GM23338 (cell line): Measurements from ENCODE around the gene CCNF. TPM values are rescaled to one million over a fixed set of nuclear protein-coding genes. Genes with fewer than 3 reads are reported as not detected.

Experiments used
- ATAC-seq: fragments of 200-7000 bp; cut with Tn5 transposase; 3 replicates; pipeline ENCODE4 v1.9.1; 2020
- DNase-seq: peaks from one replicate; pipeline ENCODE4 v3.0.0-alpha.2; 2015; ENCODE audit warnings: low spot score
- H2AFZ ChIP-seq: fragments of 200-600 bp; sonication (generic); 2 replicates; pipeline ENCODE4 v1.8.0; 2016; ENCODE audit warnings: antibody characterized with exemption, mild to moderate bottlenecking, moderate library complexity
- H3F3A ChIP-seq: fragments of 200-600 bp; sonication (generic); replicated peaks from 2 replicates; pipeline ENCODE4 v1.8.0; 2017; ENCODE audit warnings: antibody characterized with exemption, mixed run types, low read depth
- H3K27ac ChIP-seq: fragments of 200-600 bp; sonication (generic); 2 replicates; pipeline ENCODE4 v1.6.1; 2016; ENCODE audit warnings: low read depth
- H3K27me3 ChIP-seq: fragments of 200-600 bp; sonication (generic); 2 replicates; pipeline ENCODE4 v1.8.0; 2016; ENCODE audit warnings: mild to moderate bottlenecking, mixed run types, moderate library complexity; ENCODE audit not compliant: insufficient read depth
- H3K36me3 ChIP-seq: fragments of 200-600 bp; sonication (generic); 2 replicates; pipeline ENCODE4 v1.8.0; 2016; ENCODE audit warnings: mild to moderate bottlenecking; ENCODE audit not compliant: insufficient read depth
- H3K4me1 ChIP-seq: fragments of 200-600 bp; sonication (generic); 2 replicates; pipeline ENCODE4 v1.8.0; 2016; ENCODE audit warnings: mild to moderate bottlenecking, moderate library complexity; ENCODE audit not compliant: insufficient read depth
- H3K4me2 ChIP-seq: fragments of 200-600 bp; sonication (generic); 2 replicates; pipeline ENCODE4 v1.7.1; 2017; ENCODE audit warnings: mixed run types
- H3K4me3 ChIP-seq: fragments of 200-600 bp; sonication (generic); 2 replicates; pipeline ENCODE4 v1.6.1; 2016; ENCODE audit warnings: mixed run types
- H3K79me2 ChIP-seq: fragments of 200-600 bp; sonication (generic); replicated peaks from 2 replicates; pipeline ENCODE4 v1.8.0; 2017; ENCODE audit warnings: mild to moderate bottlenecking; ENCODE audit not compliant: insufficient read depth
- H3K9me2 ChIP-seq: fragments of 200-600 bp; sonication (generic); 2 replicates; pipeline ENCODE4 v1.8.0; 2017; ENCODE audit not compliant: insufficient read depth
- H4K20me1 ChIP-seq: fragments of 200-600 bp; sonication (generic); replicated peaks from 2 replicates; pipeline ENCODE4 v1.8.0; 2017; ENCODE audit warnings: mild to moderate bottlenecking; ENCODE audit not compliant: insufficient read depth
- H3K27ac Mint-ChIP-seq: 2 replicates; pipeline ENCODE4 v1.8.0; 2020; ENCODE audit warnings: inconsistent platforms, mild to moderate bottlenecking, moderate library complexity, mixed read lengths
- H3K27me3 Mint-ChIP-seq: 3 replicates; pipeline ENCODE4 v1.8.0; 2022; ENCODE audit warnings: low read depth, mild to moderate bottlenecking, moderate library complexity, mixed read lengths, inconsistent platforms; ENCODE audit not compliant: insufficient read depth, poor library complexity
- H3K36me3 Mint-ChIP-seq: 3 replicates; pipeline ENCODE4 v1.8.0; 2021; ENCODE audit warnings: low read depth, mild to moderate bottlenecking, inconsistent platforms, moderate library complexity, mixed read lengths
- H3K4me1 Mint-ChIP-seq: 3 replicates; pipeline ENCODE4 v1.8.0; 2020; ENCODE audit warnings: mild to moderate bottlenecking, inconsistent platforms, mixed read lengths
- H3K4me3 Mint-ChIP-seq: 3 replicates; pipeline ENCODE4 v1.8.0; 2021; ENCODE audit warnings: moderate library complexity, mild to moderate bottlenecking, inconsistent platforms, mixed read lengths
- H3K9me3 Mint-ChIP-seq: 3 replicates; pipeline ENCODE4 v1.8.0; 2020; ENCODE audit warnings: moderate library complexity, mild to moderate bottlenecking, inconsistent platforms, mixed read lengths
- CREB1 ChIP-seq: fragments of 250-450 bp; sonication (Bioruptor Pico); IDR thresholded peaks from 2 replicates; pipeline ENCODE4 v1.5.0; 2020; ENCODE audit warnings: low read depth, mild to moderate bottlenecking, moderate library complexity
- CTCF ChIP-seq, 2 experiments: fragments of 200-600 bp in 1 of 2; sonication (generic) in 1 of 2; conservative IDR thresholded peaks; 2 replicates each; pipeline versions ENCODE4 v1.5.1 to v1.6.1; 2016 to 2017; ENCODE audit warnings: antibody characterized with exemption in 2 of 2, low read depth in 2 of 2, mild to moderate bottlenecking in 2 of 2, moderate library complexity in 1 of 2
- EZH2 ChIP-seq: fragments of 200-600 bp; sonication (generic); IDR thresholded peaks from one replicate; pipeline ENCODE4 v1.8.0; 2017; ENCODE audit warnings: antibody characterized with exemption, mild to moderate bottlenecking, low read depth; ENCODE audit not compliant: unreplicated experiment
- EZH2phosphoT487 ChIP-seq: fragments of 200-600 bp; sonication (generic); IDR thresholded peaks from one replicate; pipeline ENCODE4 v1.8.1; 2018; ENCODE audit warnings: antibody characterized with exemption; ENCODE audit not compliant: unreplicated experiment
- JUNB ChIP-seq: IDR thresholded peaks from one replicate; pipeline ENCODE4 v1.6.1; 2016; ENCODE audit warnings: antibody characterized with exemption; ENCODE audit not compliant: unreplicated experiment
- NANOG ChIP-seq: IDR thresholded peaks from 2 replicates; pipeline ENCODE4 v1.6.1; 2016; ENCODE audit warnings: antibody characterized with exemption, borderline replicate concordance
- POLR2AphosphoS5 ChIP-seq: IDR thresholded peaks from 2 replicates; pipeline ENCODE4 v1.6.1; 2016; ENCODE audit warnings: antibody characterized with exemption, low read depth
- STAT1 ChIP-seq: IDR thresholded peaks from one replicate; pipeline ENCODE4 v1.6.1; 2016; ENCODE audit warnings: antibody characterized with exemption; ENCODE audit not compliant: unreplicated experiment
- ZNF114 ChIP-seq: fragments of 250-450 bp; sonication (Bioruptor Pico); IDR thresholded peaks from 2 replicates; pipeline ENCODE4 v1.5.0; 2020; ENCODE audit warnings: mild to moderate bottlenecking, moderate library complexity
- polyA plus RNA-seq: library from polyadenylated mRNA; unstranded; fragments of >200 nt; fragmentation: Nextera tagmentation; extraction: Ambion mirVana; gene quantifications from 2 replicates; pipeline ENCODE4 v1.2.1, GENCODE V29; 2016
- total RNA-seq: library from RNA; depleted of rRNA; stranded (reverse); fragments of >200 nt; shearing (Covaris generic); gene quantifications from 2 replicates; pipeline ENCODE4 v1.2.3, GENCODE V29; 2014
- TF ChIP-seq, protein P1 (sequence below): IDR thresholded peaks from one replicate; pipeline ENCODE4 v1.6.1; 2018; ENCODE audit warnings: antibody characterized with exemption; ENCODE audit not compliant: unreplicated experiment
- TF ChIP-seq, protein P2 (sequence below): fragments of 250-450 bp; sonication (Bioruptor Pico); IDR thresholded peaks from 2 replicates; pipeline ENCODE4 v1.5.0; 2020; ENCODE audit warnings: mild to moderate bottlenecking, moderate library complexity

CCNF gene
- total and polyA plus RNA-seq, 2 experiments from 2014 or later = 21.2 to 54.2 TPM

- Mint-ChIP-seq H3K4me3 (no peak overlapping the region), H3K27me3 (peaks cover 7% of the 10 kb centered on the region), H3K4me1 (no peaks in the 10 kb centered on the region), H3K9me3 (no peaks in the 10 kb centered on the region), H3K27ac (no peak overlapping the region), H3K36me3 (peaks cover 2% of the 10 kb centered on the region; the same call in 1 of the 3 replicates)
- ATAC-seq (peak; percentile 58), DNase-seq (no peak)
- no peak overlapping the region for H3K4me2 ChIP-seq
- no peaks in the 10 kb centered on the region for H3K79me2 ChIP-seq
- H3K4me3 ChIP-seq = no peak overlapping the region
- H4K20me1 ChIP-seq = no peaks in the 10 kb centered on the region
- no peaks in the 10 kb centered on the region for H3K9me2 ChIP-seq
- H3K27me3 ChIP-seq = no peaks in the 10 kb centered on the region
- H3K27ac ChIP-seq = no peak overlapping the region
- no peak for TF ChIP-seq JUNB
- no peak for TF ChIP-seq NANOG
- TF ChIP-seq CREB1 = no peak
- TF ChIP-seq EZH2 = no peak
- no peak for TF ChIP-seq CTCF (conservative IDR thresholded peaks at IDR 0.05; ENCODE audit: low read depth in 2 of 2)
- TF ChIP-seq ZNF114 (CRISPR knock-in tag) = no peak
- no peak for TF ChIP-seq POLR2AphosphoS5
- TF ChIP-seq EZH2phosphoT487 = no peak
- TF ChIP-seq, protein P1, sequence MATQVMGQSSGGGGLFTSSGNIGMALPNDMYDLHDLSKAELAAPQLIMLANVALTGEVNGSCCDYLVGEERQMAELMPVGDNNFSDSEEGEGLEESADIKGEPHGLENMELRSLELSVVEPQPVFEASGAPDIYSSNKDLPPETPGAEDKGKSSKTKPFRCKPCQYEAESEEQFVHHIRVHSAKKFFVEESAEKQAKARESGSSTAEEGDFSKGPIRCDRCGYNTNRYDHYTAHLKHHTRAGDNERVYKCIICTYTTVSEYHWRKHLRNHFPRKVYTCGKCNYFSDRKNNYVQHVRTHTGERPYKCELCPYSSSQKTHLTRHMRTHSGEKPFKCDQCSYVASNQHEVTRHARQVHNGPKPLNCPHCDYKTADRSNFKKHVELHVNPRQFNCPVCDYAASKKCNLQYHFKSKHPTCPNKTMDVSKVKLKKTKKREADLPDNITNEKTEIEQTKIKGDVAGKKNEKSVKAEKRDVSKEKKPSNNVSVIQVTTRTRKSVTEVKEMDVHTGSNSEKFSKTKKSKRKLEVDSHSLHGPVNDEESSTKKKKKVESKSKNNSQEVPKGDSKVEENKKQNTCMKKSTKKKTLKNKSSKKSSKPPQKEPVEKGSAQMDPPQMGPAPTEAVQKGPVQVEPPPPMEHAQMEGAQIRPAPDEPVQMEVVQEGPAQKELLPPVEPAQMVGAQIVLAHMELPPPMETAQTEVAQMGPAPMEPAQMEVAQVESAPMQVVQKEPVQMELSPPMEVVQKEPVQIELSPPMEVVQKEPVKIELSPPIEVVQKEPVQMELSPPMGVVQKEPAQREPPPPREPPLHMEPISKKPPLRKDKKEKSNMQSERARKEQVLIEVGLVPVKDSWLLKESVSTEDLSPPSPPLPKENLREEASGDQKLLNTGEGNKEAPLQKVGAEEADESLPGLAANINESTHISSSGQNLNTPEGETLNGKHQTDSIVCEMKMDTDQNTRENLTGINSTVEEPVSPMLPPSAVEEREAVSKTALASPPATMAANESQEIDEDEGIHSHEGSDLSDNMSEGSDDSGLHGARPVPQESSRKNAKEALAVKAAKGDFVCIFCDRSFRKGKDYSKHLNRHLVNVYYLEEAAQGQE = no peak
- TF ChIP-seq STAT1 = no peak
- TF ChIP-seq, protein P2, sequence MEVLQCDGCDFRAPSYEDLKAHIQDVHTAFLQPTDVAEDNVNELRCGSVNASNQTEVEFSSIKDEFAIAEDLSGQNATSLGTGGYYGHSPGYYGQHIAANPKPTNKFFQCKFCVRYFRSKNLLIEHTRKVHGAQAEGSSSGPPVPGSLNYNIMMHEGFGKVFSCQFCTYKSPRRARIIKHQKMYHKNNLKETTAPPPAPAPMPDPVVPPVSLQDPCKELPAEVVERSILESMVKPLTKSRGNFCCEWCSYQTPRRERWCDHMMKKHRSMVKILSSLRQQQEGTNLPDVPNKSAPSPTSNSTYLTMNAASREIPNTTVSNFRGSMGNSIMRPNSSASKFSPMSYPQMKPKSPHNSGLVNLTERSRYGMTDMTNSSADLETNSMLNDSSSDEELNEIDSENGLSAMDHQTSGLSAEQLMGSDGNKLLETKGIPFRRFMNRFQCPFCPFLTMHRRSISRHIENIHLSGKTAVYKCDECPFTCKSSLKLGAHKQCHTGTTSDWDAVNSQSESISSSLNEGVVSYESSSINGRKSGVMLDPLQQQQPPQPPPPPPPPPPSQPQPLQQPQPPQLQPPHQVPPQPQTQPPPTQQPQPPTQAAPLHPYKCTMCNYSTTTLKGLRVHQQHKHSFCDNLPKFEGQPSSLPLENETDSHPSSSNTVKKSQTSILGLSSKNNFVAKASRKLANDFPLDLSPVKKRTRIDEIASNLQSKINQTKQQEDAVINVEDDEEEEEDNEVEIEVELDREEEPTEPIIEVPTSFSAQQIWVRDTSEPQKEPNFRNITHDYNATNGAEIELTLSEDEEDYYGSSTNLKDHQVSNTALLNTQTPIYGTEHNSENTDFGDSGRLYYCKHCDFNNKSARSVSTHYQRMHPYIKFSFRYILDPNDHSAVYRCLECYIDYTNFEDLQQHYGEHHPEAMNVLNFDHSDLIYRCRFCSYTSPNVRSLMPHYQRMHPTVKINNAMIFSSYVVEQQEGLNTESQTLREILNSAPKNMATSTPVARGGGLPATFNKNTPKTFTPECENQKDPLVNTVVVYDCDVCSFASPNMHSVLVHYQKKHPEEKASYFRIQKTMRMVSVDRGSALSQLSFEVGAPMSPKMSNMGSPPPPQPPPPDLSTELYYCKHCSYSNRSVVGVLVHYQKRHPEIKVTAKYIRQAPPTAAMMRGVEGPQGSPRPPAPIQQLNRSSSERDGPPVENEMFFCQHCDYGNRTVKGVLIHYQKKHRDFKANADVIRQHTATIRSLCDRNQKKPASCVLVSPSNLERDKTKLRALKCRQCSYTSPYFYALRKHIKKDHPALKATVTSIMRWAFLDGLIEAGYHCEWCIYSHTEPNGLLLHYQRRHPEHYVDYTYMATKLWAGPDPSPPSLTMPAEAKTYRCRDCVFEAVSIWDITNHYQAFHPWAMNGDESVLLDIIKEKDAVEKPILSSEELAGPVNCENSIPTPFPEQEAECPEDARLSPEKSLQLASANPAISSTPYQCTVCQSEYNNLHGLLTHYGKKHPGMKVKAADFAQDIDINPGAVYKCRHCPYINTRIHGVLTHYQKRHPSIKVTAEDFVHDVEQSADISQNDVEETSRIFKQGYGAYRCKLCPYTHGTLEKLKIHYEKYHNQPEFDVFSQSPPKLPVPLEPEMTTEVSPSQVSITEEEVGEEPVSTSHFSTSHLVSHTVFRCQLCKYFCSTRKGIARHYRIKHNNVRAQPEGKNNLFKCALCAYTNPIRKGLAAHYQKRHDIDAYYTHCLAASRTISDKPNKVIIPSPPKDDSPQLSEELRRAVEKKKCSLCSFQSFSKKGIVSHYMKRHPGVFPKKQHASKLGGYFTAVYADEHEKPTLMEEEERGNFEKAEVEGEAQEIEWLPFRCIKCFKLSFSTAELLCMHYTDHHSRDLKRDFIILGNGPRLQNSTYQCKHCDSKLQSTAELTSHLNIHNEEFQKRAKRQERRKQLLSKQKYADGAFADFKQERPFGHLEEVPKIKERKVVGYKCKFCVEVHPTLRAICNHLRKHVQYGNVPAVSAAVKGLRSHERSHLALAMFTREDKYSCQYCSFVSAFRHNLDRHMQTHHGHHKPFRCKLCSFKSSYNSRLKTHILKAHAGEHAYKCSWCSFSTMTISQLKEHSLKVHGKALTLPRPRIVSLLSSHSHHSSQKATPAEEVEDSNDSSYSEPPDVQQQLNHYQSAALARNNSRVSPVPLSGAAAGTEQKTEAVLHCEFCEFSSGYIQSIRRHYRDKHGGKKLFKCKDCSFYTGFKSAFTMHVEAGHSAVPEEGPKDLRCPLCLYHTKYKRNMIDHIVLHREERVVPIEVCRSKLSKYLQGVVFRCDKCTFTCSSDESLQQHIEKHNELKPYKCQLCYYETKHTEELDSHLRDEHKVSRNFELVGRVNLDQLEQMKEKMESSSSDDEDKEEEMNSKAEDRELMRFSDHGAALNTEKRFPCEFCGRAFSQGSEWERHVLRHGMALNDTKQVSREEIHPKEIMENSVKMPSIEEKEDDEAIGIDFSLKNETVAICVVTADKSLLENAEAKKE = no peak
- H3K4me1 ChIP-seq = no peaks in the 10 kb centered on the region
- peak overlapping the region; percentile 32; the same call in 1 of the 2 replicates for H2AFZ ChIP-seq
- H3F3A ChIP-seq = no peaks in the 10 kb centered on the region
- H3K36me3 ChIP-seq = no peaks in the 10 kb centered on the region
Observed at GRCh38 chr16:2422123-2422867, 7.0 kb upstream of the CCNF start.
